ENCODE measurements around the gene BTBD16. TPM values are rescaled to one million over a fixed set of nuclear protein-coding genes. Genes with fewer than 3 reads are reported as not detected.

BTBD16 gene
- total RNA-seq, 1 donor from 2014 or later, result 0.35 TPM

DNA sequence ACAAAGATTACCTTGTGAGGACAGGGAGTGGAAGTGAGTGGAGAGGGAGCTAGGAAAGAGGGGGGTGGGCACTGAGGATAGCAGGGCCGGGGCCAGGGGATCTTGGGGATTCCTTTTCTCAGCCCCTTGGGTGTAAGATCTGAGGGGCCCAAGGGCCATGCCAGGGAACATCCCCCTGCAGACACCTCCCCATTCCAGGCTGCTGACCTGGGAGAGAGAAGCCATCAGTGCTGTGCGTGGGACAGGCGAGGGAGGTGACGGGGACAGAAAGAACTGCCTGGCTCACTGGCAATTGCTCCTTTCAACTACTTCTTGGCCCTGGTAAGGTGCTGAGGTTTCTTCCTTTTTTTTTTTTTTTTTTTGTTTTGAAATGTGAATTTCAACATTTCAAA lies 12.0 kb upstream of the BTBD16 start:
- H3K36me3 ChIP-seq, result peaks cover 14% of the 10 kb centered on the region
- no peak overlapping the region for H3K4me3 ChIP-seq
- DNase-seq (no peak), ATAC-seq (peak; percentile 47)
- H3K27me3 ChIP-seq, result no peaks in the 10 kb centered on the region
- TF ChIP-seq, protein P1, sequence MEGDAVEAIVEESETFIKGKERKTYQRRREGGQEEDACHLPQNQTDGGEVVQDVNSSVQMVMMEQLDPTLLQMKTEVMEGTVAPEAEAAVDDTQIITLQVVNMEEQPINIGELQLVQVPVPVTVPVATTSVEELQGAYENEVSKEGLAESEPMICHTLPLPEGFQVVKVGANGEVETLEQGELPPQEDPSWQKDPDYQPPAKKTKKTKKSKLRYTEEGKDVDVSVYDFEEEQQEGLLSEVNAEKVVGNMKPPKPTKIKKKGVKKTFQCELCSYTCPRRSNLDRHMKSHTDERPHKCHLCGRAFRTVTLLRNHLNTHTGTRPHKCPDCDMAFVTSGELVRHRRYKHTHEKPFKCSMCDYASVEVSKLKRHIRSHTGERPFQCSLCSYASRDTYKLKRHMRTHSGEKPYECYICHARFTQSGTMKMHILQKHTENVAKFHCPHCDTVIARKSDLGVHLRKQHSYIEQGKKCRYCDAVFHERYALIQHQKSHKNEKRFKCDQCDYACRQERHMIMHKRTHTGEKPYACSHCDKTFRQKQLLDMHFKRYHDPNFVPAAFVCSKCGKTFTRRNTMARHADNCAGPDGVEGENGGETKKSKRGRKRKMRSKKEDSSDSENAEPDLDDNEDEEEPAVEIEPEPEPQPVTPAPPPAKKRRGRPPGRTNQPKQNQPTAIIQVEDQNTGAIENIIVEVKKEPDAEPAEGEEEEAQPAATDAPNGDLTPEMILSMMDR (IDR thresholded peaks at IDR 0.05), result no peak
- H3K27ac ChIP-seq, result no peak overlapping the region
- intact Hi-C loops (cut with DNase I), result no loop called here
- H3K4me1 ChIP-seq, result no peaks in the 10 kb centered on the region
- no peaks in the 10 kb centered on the region for H3K9me3 ChIP-seq

DNA sequence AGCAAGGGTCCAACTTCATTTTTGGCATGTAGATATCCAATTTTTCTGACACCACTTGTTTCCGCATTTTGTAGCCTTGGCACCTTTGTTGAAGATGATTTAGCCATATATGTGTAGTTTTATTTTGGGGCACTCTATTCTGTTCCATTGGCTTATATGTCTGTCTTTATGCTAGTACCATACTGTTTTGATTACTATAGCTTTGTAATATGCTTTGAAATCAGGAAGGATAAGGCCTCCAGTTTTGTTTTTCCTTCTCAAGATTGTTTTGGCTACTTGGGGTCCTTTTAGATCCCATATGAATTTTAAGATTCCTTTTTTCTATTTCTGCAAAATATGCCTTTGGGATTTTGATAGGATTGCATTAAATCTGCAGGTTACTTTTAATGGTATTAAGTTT lies 9.5 kb upstream of the BTBD16 start:
- TF ChIP-seq, protein P1 (IDR thresholded peaks at IDR 0.05), result no peak
- Histone ChIP-seq H3K4me3 (no peak overlapping the region), H3K4me1 (no peaks in the 10 kb centered on the region), H3K27me3 (no peaks in the 10 kb centered on the region), H3K27ac (no peak overlapping the region), H3K9me3 (no peaks in the 10 kb centered on the region), H3K36me3 (peaks cover 5% of the 10 kb centered on the region)
- intact Hi-C loops (cut with DNase I), result no loop called here
- no peak for DNase-seq
- ATAC-seq, result no peak

DNA sequence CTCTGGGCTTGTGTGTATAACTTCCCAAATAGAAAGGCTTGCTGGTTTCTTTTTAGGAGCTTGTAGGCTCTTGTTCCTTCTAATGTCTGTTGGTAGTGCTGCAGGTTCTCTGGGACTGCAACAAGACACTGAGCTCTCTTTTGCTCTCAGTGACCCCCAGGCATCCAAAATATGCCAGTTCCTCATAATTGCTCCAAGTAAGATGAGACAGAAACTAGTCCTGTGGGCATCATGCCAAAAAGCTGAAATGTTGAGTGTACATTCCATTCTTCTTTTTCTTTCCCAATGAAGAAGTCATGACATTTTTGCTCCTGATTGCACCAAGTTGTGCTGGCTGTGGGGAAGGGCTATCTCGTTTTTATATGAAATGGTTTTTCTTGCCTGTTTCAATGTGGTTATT lies 7.1 kb upstream of the BTBD16 start:
- Histone ChIP-seq H3K27ac (no peak overlapping the region), H3K4me1 (peaks cover 5% of the 10 kb centered on the region), H3K36me3 (peaks cover 11% of the 10 kb centered on the region), H3K9me3 (no peaks in the 10 kb centered on the region), H3K4me3 (no peak overlapping the region), H3K27me3 (no peaks in the 10 kb centered on the region)
- intact Hi-C loops (cut with DNase I), result no loop called here
- TF ChIP-seq, protein P1 (IDR thresholded peaks at IDR 0.05), result no peak
- no peak for DNase-seq
- no peak for ATAC-seq

DNA sequence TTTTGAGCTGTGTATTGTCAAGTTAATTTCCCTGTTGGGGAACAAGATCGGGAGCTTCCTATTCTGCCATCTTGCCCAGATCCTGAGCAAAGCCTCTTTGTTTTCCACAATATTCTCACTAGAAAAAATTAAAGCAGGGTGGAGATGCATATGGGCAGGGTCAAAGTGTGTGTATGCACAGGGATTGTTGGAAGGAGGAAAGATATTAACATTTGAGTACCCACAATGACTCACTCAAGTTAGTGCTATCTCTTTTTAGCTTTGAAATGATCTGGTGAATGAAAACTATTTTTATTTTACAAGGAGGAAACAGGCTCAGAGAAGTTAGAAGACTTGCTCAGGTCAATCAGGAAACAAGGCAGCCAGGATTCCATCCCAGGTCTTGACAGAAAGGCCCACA lies 6.7 kb upstream of the BTBD16 start:
- Histone ChIP-seq H3K4me3 (no peak overlapping the region), H3K4me1 (peaks cover 5% of the 10 kb centered on the region), H3K27me3 (no peaks in the 10 kb centered on the region), H3K9me3 (no peaks in the 10 kb centered on the region), H3K27ac (no peak overlapping the region), H3K36me3 (peaks cover 12% of the 10 kb centered on the region)
- no peak for ATAC-seq
- TF ChIP-seq, protein P1 (IDR thresholded peaks at IDR 0.05), result no peak
- intact Hi-C loops (cut with DNase I), result no loop called here
- no peak for DNase-seq

DNA sequence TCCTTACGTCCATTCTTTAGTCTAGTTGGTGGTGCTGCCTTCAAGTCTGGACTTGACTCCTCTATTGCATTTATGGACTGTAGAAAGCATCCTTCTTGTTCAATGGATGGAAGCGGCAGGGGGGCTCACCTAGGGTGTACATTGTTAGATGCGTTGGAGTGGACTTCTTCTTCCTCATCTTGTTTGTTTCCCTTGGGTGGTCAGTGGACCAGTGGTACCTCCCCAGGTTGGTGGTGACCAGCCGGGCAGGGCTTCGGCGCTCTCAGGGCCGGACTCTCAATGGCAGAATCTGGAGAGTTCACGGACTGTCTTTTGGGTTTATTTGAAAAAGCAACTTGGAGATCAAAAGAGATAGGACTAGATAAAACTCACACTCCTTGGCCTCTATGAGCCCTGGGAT lies 6.2 kb upstream of the BTBD16 start:
- Histone ChIP-seq H3K9me3 (no peaks in the 10 kb centered on the region), H3K4me3 (no peak overlapping the region), H3K27ac (no peak overlapping the region), H3K4me1 (peaks cover 5% of the 10 kb centered on the region), H3K36me3 (peaks cover 17% of the 10 kb centered on the region), H3K27me3 (no peaks in the 10 kb centered on the region)
- no peak for DNase-seq
- TF ChIP-seq, protein P1 (IDR thresholded peaks at IDR 0.05), result no peak
- intact Hi-C loops (cut with DNase I), result no loop called here
- no peak for ATAC-seq

DNA sequence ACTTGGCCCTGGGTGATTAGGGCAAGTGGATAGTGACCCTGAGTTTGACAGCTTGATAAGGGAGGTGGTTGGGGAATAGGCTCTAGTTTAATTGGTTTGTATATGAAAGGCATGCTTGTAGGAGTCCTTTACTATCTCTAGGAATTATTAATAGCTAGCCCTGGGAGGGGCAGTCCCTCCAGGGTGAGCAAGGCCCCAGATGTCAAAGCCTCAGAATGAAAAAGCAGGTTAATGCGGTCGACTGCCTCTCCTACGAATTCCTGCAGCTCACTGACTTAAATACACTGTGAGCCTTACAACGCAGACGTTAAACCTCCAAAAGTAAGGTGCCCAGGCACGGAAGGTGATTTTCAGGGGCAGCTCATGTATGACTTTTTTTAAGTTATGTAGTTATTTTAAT lies 5.2 kb upstream of the BTBD16 start:
- Histone ChIP-seq H3K4me3 (no peak overlapping the region), H3K36me3 (peaks cover 19% of the 10 kb centered on the region), H3K9me3 (no peaks in the 10 kb centered on the region), H3K27me3 (no peaks in the 10 kb centered on the region), H3K4me1 (peaks cover 5% of the 10 kb centered on the region), H3K27ac (no peak overlapping the region)
- DNase-seq (no peak), ATAC-seq (no peak)
- intact Hi-C loops (cut with DNase I), result no loop called here
- TF ChIP-seq, protein P1 (IDR thresholded peaks at IDR 0.05), result no peak
